Neural cell (in vitro differentiated cells): ENCODE data around the gene STOM.

Experiments used
- EP300 ChIP-seq: fragments of 450-650 bp; conservative IDR thresholded peaks from 2 replicates; pipeline ENCODE4 v1.6.1; 2014; ENCODE audit warnings: antibody characterized with exemption, mild to moderate bottlenecking, moderate library complexity; ENCODE audit not compliant: poor library complexity, severe bottlenecking
- EZH2 ChIP-seq: fragments of 200-600, 300-800 bp; shearing (Covaris generic), sonication (generic); IDR thresholded peaks from 2 replicates; pipeline ENCODE4 v1.6.1; 2014; ENCODE audit warnings: antibody characterized with exemption, low read length, borderline replicate concordance, mild to moderate bottlenecking; ENCODE audit not compliant: insufficient read depth, poor library complexity, severe bottlenecking
- MXI1 ChIP-seq: fragments of 450-650 bp; conservative IDR thresholded peaks from 2 replicates; pipeline ENCODE4 v1.6.1; 2014; ENCODE audit warnings: antibody characterized with exemption, mild to moderate bottlenecking; ENCODE audit not compliant: poor library complexity, severe bottlenecking
- POLR2AphosphoS5 ChIP-seq: IDR thresholded peaks from 2 replicates; pipeline ENCODE4 v1.6.1; 2012
- RAD21 ChIP-seq: fragments of 450-650 bp; conservative IDR thresholded peaks from 2 replicates; pipeline ENCODE4 v1.6.1; 2014; ENCODE audit warnings: antibody characterized with exemption, mild to moderate bottlenecking, moderate library complexity
- SMC3 ChIP-seq: fragments of 450-650 bp; conservative IDR thresholded peaks from 2 replicates; pipeline ENCODE4 v1.6.1; 2014; ENCODE audit warnings: antibody characterized with exemption, mild to moderate bottlenecking, moderate library complexity; ENCODE audit not compliant: poor library complexity
- TAF1 ChIP-seq: IDR thresholded peaks from 2 replicates; pipeline ENCODE4 v1.6.1; 2012; ENCODE audit warnings: low read depth
- TF ChIP-seq, protein P1 (sequence below): fragments of 450-650 bp; IDR thresholded peaks from 2 replicates; pipeline ENCODE4 v1.5.1; 2014; ENCODE audit warnings: antibody characterized with exemption, mild to moderate bottlenecking, moderate library complexity; ENCODE audit not compliant: poor library complexity, severe bottlenecking
- TF ChIP-seq, protein P2 (sequence below): IDR thresholded peaks from 2 replicates; pipeline ENCODE4 v1.6.1; 2012; ENCODE audit warnings: borderline replicate concordance

DNA sequence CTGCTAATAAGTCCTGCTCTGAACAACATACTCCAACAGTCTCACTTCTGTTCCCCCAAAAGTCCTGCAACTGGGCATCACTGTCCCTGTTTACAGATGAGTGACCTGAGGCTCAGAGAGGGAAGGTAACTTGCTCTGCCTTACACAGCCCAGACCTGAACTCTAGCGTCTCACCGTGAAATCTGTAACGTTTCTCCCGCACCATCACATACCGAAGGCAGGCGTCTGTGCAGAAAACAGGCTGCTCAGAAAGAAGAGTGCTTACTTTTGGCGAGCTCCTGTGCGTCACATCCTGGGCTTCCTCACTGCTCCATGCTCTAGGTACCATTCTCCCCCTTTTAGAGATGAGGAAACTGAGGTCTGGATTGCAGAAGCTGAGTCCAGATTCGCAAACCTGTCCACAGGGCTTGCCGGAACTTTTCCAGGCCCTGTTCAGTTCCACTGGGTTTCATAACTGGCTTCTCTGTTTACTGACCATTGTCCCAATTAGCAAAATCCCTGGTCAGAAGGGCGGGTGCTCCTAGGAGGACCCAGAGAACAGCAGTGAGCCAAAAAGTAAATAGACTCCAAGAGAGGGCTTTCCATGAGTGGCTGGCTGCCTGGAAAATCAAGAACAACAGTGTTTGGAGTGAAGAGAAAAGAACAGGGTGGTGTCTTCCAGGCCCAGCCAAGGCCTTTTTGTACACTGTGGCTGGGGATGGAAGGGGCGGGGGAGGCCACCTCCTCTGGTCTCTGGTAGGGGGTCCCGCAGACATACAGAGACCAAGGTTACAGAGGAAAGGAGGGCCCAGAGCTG is 75.0 kb downstream of the STOM start:
- TF ChIP-seq EZH2: no peak
- no peak for TF ChIP-seq EP300
- TF ChIP-seq, protein P1, sequence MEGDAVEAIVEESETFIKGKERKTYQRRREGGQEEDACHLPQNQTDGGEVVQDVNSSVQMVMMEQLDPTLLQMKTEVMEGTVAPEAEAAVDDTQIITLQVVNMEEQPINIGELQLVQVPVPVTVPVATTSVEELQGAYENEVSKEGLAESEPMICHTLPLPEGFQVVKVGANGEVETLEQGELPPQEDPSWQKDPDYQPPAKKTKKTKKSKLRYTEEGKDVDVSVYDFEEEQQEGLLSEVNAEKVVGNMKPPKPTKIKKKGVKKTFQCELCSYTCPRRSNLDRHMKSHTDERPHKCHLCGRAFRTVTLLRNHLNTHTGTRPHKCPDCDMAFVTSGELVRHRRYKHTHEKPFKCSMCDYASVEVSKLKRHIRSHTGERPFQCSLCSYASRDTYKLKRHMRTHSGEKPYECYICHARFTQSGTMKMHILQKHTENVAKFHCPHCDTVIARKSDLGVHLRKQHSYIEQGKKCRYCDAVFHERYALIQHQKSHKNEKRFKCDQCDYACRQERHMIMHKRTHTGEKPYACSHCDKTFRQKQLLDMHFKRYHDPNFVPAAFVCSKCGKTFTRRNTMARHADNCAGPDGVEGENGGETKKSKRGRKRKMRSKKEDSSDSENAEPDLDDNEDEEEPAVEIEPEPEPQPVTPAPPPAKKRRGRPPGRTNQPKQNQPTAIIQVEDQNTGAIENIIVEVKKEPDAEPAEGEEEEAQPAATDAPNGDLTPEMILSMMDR: no peak
- no peak for TF ChIP-seq POLR2AphosphoS5
- TF ChIP-seq TAF1: no peak
- no peak for TF ChIP-seq MXI1
- TF ChIP-seq, protein P2, sequence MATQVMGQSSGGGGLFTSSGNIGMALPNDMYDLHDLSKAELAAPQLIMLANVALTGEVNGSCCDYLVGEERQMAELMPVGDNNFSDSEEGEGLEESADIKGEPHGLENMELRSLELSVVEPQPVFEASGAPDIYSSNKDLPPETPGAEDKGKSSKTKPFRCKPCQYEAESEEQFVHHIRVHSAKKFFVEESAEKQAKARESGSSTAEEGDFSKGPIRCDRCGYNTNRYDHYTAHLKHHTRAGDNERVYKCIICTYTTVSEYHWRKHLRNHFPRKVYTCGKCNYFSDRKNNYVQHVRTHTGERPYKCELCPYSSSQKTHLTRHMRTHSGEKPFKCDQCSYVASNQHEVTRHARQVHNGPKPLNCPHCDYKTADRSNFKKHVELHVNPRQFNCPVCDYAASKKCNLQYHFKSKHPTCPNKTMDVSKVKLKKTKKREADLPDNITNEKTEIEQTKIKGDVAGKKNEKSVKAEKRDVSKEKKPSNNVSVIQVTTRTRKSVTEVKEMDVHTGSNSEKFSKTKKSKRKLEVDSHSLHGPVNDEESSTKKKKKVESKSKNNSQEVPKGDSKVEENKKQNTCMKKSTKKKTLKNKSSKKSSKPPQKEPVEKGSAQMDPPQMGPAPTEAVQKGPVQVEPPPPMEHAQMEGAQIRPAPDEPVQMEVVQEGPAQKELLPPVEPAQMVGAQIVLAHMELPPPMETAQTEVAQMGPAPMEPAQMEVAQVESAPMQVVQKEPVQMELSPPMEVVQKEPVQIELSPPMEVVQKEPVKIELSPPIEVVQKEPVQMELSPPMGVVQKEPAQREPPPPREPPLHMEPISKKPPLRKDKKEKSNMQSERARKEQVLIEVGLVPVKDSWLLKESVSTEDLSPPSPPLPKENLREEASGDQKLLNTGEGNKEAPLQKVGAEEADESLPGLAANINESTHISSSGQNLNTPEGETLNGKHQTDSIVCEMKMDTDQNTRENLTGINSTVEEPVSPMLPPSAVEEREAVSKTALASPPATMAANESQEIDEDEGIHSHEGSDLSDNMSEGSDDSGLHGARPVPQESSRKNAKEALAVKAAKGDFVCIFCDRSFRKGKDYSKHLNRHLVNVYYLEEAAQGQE: no peak
- no peak for TF ChIP-seq RAD21
- no peak for TF ChIP-seq SMC3
